ENCODE data around the gene GART.

Gene GART

DNA sequence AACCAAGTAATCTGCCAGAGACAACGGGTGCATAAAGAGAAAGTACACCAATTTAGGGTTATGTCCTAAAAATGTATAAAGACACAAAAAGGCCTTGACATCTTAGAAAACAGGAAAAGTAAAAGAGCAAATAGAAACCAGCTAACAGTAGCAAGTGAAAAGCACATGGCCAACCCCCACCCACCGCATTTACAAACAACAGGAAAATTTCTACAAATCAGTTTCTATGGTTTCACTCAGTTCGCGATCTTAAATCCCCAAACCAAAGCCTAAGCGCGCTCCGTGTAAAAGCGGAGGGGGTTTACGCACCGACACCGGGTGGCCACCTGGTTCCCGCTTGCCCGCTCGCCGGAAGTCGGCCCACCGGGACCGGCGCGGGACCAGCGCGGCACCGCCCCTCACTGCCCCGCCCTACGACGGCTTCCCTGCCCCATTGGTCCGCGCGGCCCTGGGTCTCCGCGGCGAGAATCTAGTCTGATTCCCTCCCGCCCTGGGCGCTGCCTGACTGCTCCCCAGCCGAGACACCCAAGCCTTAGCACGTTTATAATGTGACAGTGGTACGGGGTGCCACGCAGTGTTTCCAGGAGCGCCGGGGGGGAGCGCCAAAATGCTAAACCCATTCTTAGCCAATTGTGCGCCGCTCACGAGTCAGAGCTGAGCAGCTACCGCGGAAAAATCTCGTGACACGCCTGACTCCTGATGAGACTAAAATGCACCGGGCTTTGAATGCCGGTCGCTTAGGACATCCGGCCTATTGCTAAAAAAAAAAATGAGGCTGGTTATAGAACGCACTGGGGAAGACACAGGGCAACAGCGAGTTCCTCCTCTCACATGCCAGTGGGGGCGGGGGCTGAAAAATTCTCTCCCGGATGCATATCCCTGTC is at the start of gene GART:
TSS of gene GART (minus strand) at position 362 of the 884 bp plus-strand sequence. CDS start 2,802 bp downstream, outside the sequence.
- no peak for TF ChIP-seq GATA1 (IDR thresholded peaks at IDR 0.05; ENCODE audit: low read depth, low read length)
- no peak for TF ChIP-seq POLR2A (IDR thresholded peaks at IDR 0.05; ENCODE audit: low read length)
- DNase-seq = peak; percentile 88 to 92

DNA sequence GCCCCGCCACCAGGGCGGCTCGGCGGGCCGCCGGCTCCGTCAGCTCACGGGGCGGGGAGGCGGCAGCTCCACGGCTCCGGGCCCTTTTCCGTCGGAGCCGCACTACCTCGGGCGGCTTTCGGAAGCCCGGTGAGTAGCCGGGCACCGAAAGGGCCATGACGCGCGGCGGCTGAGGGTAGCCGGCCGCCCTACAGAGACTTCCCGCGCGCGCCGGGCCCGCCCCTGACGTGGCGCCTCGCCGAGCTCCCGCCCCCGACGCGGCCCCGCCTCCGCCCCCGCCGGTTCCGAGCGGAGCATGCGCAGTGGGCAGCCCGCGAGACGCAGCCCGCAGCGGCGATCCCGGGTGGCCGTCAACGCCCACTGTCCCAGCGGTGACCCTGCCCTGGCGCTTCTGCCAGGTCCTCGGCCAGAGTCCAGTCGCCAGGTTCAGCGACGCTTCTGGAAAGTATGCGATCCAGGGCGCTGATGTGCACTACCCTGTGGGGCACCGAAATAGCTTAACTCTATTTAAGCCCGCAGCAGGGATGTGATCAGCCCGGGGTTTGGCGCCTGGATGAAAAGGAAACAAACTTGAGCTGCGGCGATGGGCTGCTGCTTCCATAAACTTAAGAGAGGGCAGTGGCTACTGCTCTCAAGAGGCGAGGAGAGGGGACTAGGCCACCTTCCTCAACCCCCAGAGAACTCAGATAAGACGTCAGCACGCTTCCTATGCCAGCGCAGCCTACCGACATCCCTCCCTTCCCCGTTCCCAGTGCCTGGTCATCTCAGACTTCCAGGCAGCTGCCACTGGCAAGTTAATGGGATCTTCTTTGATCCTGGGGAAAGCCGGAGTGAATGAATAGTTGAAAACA is 46.8 kb upstream of the GART start, which contains the start of gene DONSON:
TSS of gene DONSON (minus strand) at position 200 of the 851 bp plus-strand sequence. CDS start at position 157, 43 bp downstream.
- peak; percentile 77 for TF ChIP-seq POLR2A (IDR thresholded peaks at IDR 0.05; ENCODE audit: low read length)
- TF ChIP-seq GATA1 (IDR thresholded peaks at IDR 0.05; ENCODE audit: low read depth, low read length) = no peak
- peak; percentile 90 to 96 for DNase-seq

DNA sequence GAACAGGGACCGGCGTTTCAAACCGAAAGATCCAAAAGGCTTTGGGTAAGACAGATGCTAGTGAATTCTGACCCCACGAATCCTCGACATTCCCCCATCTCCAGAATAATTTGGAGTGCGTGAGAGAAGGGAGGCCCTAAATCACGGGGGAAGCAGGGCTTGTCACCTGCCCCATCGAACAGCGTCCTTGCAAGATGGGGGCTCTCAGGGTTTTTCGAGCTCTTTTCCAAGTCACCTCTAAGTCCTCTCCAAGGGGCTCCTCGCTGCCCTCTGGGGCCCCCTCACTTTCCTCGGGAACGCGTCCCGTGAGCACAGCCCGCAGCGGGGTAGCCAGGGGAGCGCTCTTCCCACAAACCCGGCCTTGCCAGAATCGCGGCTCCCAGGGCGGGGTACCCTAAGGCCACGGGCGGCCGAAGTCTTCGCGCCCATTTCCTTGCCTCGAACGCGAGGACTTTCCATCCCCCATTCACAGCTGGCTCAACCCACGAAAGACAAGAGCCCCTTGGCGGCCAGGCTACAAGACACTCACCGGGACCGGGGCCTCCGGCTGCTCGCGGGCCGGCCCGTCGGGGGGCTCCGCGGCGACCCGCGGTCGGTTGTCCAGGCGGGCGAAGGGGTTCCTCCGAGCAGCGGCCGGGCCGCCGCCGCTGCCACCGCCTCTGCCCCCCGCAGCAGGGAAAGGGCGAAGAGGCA is 46.0 kb upstream of the GART start:
- peak; percentile 72 to 75 for DNase-seq
- no peak for TF ChIP-seq POLR2A (IDR thresholded peaks at IDR 0.05; ENCODE audit: low read length)
- no peak for TF ChIP-seq GATA1 (IDR thresholded peaks at IDR 0.05; ENCODE audit: low read depth, low read length)

DNA sequence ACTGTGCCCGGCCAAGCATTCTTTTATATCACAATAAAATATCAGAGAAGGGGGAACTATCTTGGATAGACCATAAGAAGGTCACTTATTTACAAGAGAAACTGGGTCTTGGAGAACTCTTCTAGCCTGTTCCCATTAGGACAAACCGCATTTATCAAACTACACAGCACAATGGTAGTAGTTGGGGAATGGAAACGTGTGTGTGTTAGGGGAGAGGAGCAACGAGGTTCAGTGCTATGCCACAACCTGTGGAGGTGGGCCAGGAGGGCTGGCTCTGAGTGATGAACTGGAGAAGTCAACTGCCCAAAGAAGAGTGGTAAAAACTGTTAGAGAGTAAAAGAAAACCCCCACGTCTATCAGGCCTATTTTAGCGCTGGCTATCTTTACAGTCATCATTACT is 45.0 kb upstream of the GART start:
- TF ChIP-seq POLR2A (IDR thresholded peaks at IDR 0.05; ENCODE audit: low read length) (no peak), GATA1 (IDR thresholded peaks at IDR 0.05; ENCODE audit: low read depth, low read length) (no peak)
- peak in 1 of 2 experiments; percentile 18 for DNase-seq

DNA sequence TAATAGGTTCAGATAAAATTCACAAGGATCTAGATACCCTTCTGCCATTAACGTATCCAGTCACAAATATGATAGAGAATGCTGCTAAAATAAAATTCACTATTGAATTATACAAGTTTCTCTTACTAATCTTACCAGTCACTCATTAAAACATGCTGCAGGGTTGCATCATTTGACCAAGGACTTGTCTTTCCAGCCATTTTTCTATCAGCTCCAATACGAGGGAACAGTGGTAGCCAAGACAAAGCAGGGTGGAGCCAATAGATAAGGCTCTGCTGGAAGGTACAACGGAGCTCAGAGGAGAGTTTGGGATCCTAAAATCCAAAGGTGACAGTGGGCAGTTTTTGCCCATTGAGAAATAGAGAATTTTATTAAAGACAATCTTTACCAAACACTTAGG is 42.5 kb upstream of the GART start:
- no peak for TF ChIP-seq POLR2A (IDR thresholded peaks at IDR 0.05; ENCODE audit: low read length)
- no peak for TF ChIP-seq GATA1 (IDR thresholded peaks at IDR 0.05; ENCODE audit: low read depth, low read length)

DNA sequence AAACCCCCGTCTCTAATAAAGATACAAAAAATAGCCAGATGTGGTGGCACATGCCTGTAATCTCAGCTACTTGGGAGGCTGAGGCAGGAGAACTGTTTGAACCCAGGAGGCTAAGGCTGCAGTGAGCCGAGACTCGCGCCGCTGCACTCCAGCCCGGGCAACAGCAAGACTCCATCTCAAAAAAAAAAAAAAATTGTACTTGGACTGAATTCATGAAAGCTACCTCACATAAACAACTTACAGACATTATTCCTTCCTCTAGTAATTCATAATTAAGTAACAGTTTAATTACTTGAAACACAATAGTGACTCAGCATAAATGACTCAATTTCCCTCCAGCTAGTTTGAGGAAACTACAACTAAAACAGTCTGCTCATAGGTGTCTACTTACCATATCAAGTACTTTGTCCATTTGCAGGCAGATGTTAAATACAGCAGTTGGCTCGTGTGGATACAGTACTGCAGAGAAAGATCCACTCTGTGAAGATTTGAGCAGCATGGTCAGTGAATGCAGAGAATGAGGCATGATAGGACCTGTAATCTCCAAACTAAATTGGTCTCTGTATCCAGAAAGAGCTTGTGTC is 37.1 kb upstream of the GART start:
- TF ChIP-seq POLR2A (IDR thresholded peaks at IDR 0.05; ENCODE audit: low read length) (no peak), GATA1 (IDR thresholded peaks at IDR 0.05; ENCODE audit: low read depth, low read length) (no peak)
- peak in 1 of 2 experiments; percentile 23 for DNase-seq

More for the DNA sequence above, 42.5 kb upstream of the GART start:
- peak in 1 of 2 experiments; percentile 46 for DNase-seq

DNA sequence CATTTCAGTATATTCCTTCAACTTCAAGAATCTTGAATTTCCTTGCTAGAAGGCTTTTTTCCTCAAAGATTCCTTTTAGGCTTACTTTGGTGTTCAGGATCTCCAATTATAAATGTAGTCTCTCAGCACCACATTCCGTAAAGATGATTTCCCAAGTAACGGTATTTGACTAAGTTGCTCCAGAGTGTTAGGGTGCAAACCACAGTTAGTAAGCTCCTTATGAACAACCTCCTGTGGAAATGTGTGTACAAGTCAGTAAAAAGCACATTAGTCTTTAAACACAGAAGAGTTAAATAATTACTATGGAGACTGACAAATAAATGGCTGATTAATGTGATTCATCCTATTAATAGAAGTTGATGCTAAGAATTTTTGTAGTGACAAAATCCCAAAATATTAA is 36.3 kb upstream of the GART start:
- TF ChIP-seq GATA1 (IDR thresholded peaks at IDR 0.05; ENCODE audit: low read depth, low read length) (no peak), POLR2A (IDR thresholded peaks at IDR 0.05; ENCODE audit: low read length) (no peak)
- peak in 1 of 2 experiments; percentile 17 for DNase-seq

DNA sequence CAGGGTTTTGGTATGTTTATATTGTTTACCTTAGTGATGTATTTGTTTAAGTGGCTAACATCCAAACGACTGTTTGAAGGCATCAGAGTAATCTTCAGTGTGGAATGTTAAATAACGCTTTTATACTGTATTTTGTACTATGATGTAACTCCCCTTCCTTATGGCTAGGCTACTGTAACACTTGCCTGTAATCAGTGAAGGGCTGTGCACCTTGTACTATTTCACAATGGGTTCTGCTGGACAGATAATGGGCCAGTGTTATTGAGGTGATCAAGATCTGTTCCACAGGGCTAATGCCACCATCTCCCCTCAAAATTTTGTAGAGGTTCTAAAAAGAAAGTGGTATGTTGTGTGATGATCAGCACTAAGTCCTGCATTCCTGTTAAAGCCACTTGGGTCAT is 34.8 kb upstream of the GART start:
- peak in 1 of 2 experiments; percentile 31 for DNase-seq

DNA sequence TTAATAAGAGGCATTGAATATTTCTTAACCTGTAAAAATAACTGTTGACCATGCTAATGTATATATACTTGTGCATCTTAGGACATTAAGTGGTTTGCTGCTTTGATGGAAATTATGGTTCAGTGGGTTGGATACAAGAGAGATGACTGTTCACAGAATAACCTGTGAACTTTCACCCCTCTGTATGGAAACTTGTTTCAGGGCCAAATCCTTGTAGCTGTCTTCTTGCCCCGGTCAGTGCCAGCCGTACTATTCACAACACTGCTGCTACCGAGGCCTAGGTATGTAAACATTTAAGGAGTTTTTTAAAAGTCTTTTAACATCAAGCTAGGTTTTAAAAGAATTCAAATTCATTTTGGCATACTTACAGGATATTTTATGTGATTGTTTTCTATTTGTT is 30.4 kb upstream of the GART start:
- no peak for TF ChIP-seq POLR2A (IDR thresholded peaks at IDR 0.05; ENCODE audit: low read length)
- no peak for TF ChIP-seq GATA1 (IDR thresholded peaks at IDR 0.05; ENCODE audit: low read depth, low read length)
- no peak for DNase-seq

DNA sequence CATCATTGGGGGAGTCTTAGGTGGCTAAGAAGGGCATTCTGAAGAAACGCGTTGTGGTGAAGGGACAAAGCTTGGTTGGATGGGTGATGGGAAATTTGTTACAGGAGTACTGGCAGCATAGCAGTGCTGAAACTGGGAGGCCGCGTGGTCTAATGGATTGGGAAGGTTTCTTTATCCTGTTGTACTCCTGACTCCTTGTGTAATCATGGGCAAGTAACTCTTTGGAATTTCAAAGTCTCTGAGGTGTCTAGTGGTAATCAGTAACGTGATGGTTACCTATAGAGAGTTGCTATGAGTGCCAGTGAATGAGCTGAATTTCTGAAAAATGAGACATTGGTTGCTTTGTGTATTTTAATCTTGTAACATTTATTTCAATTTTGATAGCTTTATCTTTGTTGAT is 28.1 kb upstream of the GART start:
- TF ChIP-seq GATA1 (IDR thresholded peaks at IDR 0.05; ENCODE audit: low read depth, low read length) (no peak), POLR2A (IDR thresholded peaks at IDR 0.05; ENCODE audit: low read length) (no peak)
- no peak for DNase-seq

DNA sequence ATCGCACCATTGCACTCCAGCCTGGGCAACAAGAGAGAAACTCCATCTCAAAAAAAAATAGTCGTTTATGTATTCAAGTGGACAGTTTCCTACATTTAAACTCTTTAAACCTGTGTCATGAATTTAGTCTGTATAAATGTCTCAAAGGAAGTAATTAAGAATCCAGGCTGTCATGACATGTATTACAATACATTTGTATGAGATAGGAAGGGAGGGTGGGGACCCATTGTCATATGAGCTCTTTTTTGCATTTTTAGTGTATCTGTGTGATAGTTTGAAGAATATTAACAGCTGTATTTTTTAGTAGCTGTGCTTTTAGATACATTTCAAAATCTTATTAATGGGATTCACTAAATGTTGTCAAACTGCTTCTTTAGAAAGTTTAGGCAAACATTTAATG is 26.5 kb upstream of the GART start:
- TF ChIP-seq POLR2A (IDR thresholded peaks at IDR 0.05; ENCODE audit: low read length) = no peak
- no peak for TF ChIP-seq GATA1 (IDR thresholded peaks at IDR 0.05; ENCODE audit: low read depth, low read length)
- no peak for DNase-seq

DNA sequence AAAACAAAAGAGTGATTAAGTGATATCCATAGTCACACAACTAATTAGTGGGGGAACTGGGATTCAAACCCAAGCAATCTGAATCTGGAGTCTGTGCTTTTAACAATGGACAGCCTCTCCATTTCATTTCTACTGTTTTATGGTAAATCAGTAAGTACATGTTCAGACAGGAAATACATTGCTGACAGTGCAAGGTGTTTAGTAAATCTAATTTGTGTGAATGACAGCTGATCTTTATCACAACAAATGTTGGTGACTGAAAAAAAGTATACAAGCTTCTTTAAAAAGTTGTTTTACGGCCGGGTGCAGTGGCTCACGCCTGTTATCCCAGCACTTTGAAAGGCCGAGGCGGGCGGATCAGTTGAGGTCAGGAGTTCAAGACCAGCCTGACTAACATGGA is 26.0 kb upstream of the GART start:
- TF ChIP-seq GATA1 (IDR thresholded peaks at IDR 0.05; ENCODE audit: low read depth, low read length) (no peak), POLR2A (IDR thresholded peaks at IDR 0.05; ENCODE audit: low read length) (no peak)

DNA sequence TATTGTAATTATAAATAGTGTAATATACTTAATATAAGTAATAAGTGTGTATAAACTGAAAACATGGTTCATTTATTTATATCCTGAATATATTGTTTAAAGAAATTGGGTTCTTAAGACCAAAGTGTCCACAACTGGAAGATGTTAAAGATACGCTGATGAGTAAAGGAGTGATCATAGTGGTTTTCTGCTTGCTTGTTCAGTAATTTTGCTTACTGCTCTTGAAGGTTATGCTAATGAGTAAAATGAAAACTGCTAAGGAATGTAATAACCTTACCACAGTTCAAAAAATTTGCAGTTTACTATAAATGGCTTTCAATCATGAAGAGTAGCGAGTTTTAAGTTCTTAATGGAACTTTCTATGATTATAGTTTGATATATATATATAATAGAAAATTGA is 24.6 kb upstream of the GART start:
- TF ChIP-seq GATA1 (IDR thresholded peaks at IDR 0.05; ENCODE audit: low read depth, low read length) = no peak
- TF ChIP-seq POLR2A (IDR thresholded peaks at IDR 0.05; ENCODE audit: low read length) = no peak
- no peak for DNase-seq

More for the DNA sequence above, 26.0 kb upstream of the GART start:
- no peak for DNase-seq
